BLaER1 (cell line): ENCODE data around the gene TBC1D22A.
A peak's percentile ranks its signal among the peaks of the same experiment; 100 is the strongest.

Experiments
- H3K27ac ChIP-seq: shearing (Covaris generic); formaldehyde crosslinking; 2 replicates; pipeline ENCODE4 v1.8.1; 2022
- H3K27me3 ChIP-seq: shearing (Covaris generic); formaldehyde crosslinking; 2 replicates; pipeline ENCODE4 v1.8.1; 2022
- H3K36me3 ChIP-seq: shearing (Covaris generic); formaldehyde crosslinking; 2 replicates; pipeline ENCODE4 v1.8.1; 2022
- H3K4me1 ChIP-seq: shearing (Covaris generic); formaldehyde crosslinking; 2 replicates; pipeline ENCODE4 v1.8.1; 2022
- H3K4me2 ChIP-seq: shearing (Covaris generic); formaldehyde crosslinking; 2 replicates; pipeline ENCODE4 v1.8.1; 2022
- H3K4me3 ChIP-seq: shearing (Covaris generic); formaldehyde crosslinking; 2 replicates; pipeline ENCODE4 v1.8.1; 2022
- H3K9ac ChIP-seq: shearing (Covaris generic); formaldehyde crosslinking; 2 replicates; pipeline ENCODE4 v1.8.1; 2022
- H3K9me3 ChIP-seq: shearing (Covaris generic); formaldehyde crosslinking; 2 replicates; pipeline ENCODE4 v1.8.1; 2022
- H4K20me1 ChIP-seq: shearing (Covaris generic); formaldehyde crosslinking; 2 replicates; pipeline ENCODE4 v1.8.1; 2022
- Cebpa-rat ChIP-seq: shearing (Covaris generic); IDR thresholded peaks from 2 replicates; pipeline ENCODE4 v1.8.1; 2022

TBC1D22A gene

GRCh38 chr22:47013861-47014635, 251.6 kb downstream of the TBC1D22A start:
- TF ChIP-seq Cebpa-rat: no peak
- H3K9ac ChIP-seq: no peak overlapping the region
- H3K36me3 ChIP-seq: peaks cover 58% of the 10 kb centered on the region

GRCh38 chr22:47014636-47015345, 252.3 kb downstream of the TBC1D22A start:
- no peak for TF ChIP-seq Cebpa-rat
- H3K4me2 ChIP-seq: no peak overlapping the region
- H3K9ac ChIP-seq: no peak overlapping the region
- H3K4me1 ChIP-seq: peaks cover 51% of the 10 kb centered on the region
- no peak overlapping the region for H3K27ac ChIP-seq
- H4K20me1 ChIP-seq: peaks cover 87% of the 10 kb centered on the region
- peaks cover 58% of the 10 kb centered on the region for H3K36me3 ChIP-seq
- peaks cover 20% of the 10 kb centered on the region for H3K9me3 ChIP-seq
- H3K27me3 ChIP-seq: no peaks in the 10 kb centered on the region
- no peak overlapping the region for H3K4me3 ChIP-seq

More at GRCh38 chr22:47013861-47014635, 251.6 kb downstream of the TBC1D22A start:
- Histone ChIP-seq H3K27me3 (no peaks in the 10 kb centered on the region), H3K4me3 (no peak overlapping the region), H3K27ac (no peak overlapping the region), H3K9me3 (peaks cover 13% of the 10 kb centered on the region), H3K4me2 (peak overlapping the region; percentile 58), H3K4me1 (peaks cover 51% of the 10 kb centered on the region), H4K20me1 (peaks cover 94% of the 10 kb centered on the region)

GRCh38 chr22:47015589-47016178, 253.2 kb downstream of the TBC1D22A start:
- Histone ChIP-seq H3K9ac (no peak overlapping the region), H3K36me3 (peaks cover 66% of the 10 kb centered on the region), H3K4me2 (no peak overlapping the region), H3K4me3 (no peak overlapping the region), H3K4me1 (peaks cover 44% of the 10 kb centered on the region), H3K27me3 (no peaks in the 10 kb centered on the region), H3K27ac (no peak overlapping the region), H4K20me1 (peaks cover 78% of the 10 kb centered on the region), H3K9me3 (peaks cover 29% of the 10 kb centered on the region)
- TF ChIP-seq Cebpa-rat: no peak

GRCh38 chr22:47016631-47017030, 254.2 kb downstream of the TBC1D22A start:
- H3K4me2 ChIP-seq: no peak overlapping the region
- H3K9me3 ChIP-seq: peaks cover 39% of the 10 kb centered on the region
- peaks cover 68% of the 10 kb centered on the region for H4K20me1 ChIP-seq
- no peak overlapping the region for H3K27ac ChIP-seq
- no peaks in the 10 kb centered on the region for H3K27me3 ChIP-seq
- no peak overlapping the region for H3K4me3 ChIP-seq
- no peak overlapping the region for H3K9ac ChIP-seq
- H3K36me3 ChIP-seq: peaks cover 76% of the 10 kb centered on the region
- TF ChIP-seq Cebpa-rat: no peak
- H3K4me1 ChIP-seq: peaks cover 35% of the 10 kb centered on the region

- Histone ChIP-seq H3K4me3 (no peak overlapping the region), H3K4me2 (no peak overlapping the region), H3K36me3 (peaks cover 78% of the 10 kb centered on the region), H4K20me1 (peaks cover 62% of the 10 kb centered on the region), H3K9me3 (peaks cover 42% of the 10 kb centered on the region), H3K27me3 (no peaks in the 10 kb centered on the region), H3K27ac (no peak overlapping the region), H3K9ac (no peak overlapping the region), H3K4me1 (peaks cover 28% of the 10 kb centered on the region)
- no peak for TF ChIP-seq Cebpa-rat
Measured at GRCh38 chr22:47017245-47017644, 254.8 kb downstream of the TBC1D22A start.

- Histone ChIP-seq H4K20me1 (peaks cover 52% of the 10 kb centered on the region), H3K4me1 (peaks cover 18% of the 10 kb centered on the region), H3K9ac (no peak overlapping the region), H3K9me3 (peaks cover 42% of the 10 kb centered on the region), H3K36me3 (peaks cover 82% of the 10 kb centered on the region), H3K4me2 (no peak overlapping the region), H3K27me3 (no peaks in the 10 kb centered on the region), H3K4me3 (no peak overlapping the region), H3K27ac (no peak overlapping the region)
- TF ChIP-seq Cebpa-rat: no peak
Measured at GRCh38 chr22:47018010-47018910, 255.8 kb downstream of the TBC1D22A start.

- H4K20me1 ChIP-seq: peaks cover 44% of the 10 kb centered on the region
- no peak overlapping the region for H3K4me3 ChIP-seq
- H3K27ac ChIP-seq: no peak overlapping the region
- no peak for TF ChIP-seq Cebpa-rat
- peaks cover 86% of the 10 kb centered on the region for H3K36me3 ChIP-seq
- H3K4me2 ChIP-seq: no peak overlapping the region
- no peaks in the 10 kb centered on the region for H3K27me3 ChIP-seq
- peaks cover 9% of the 10 kb centered on the region for H3K4me1 ChIP-seq
- H3K9ac ChIP-seq: no peak overlapping the region
- H3K9me3 ChIP-seq: peaks cover 42% of the 10 kb centered on the region
Measured at GRCh38 chr22:47019012-47019790, 256.8 kb downstream of the TBC1D22A start.

- Histone ChIP-seq H3K9ac (no peak overlapping the region), H3K9me3 (peaks cover 42% of the 10 kb centered on the region), H4K20me1 (peaks cover 40% of the 10 kb centered on the region), H3K4me2 (no peak overlapping the region), H3K4me1 (no peaks in the 10 kb centered on the region), H3K27me3 (no peaks in the 10 kb centered on the region), H3K36me3 (peaks cover 82% of the 10 kb centered on the region), H3K4me3 (no peak overlapping the region), H3K27ac (no peak overlapping the region)
- no peak for TF ChIP-seq Cebpa-rat
Measured at GRCh38 chr22:47020166-47020565, 257.7 kb downstream of the TBC1D22A start.
